Effector CD8-positive, alpha-beta T cell (primary cell): Measurements from ENCODE around the gene DNM3.
"Not testable (repeated sequence)": the region's sequence is repeated elsewhere in the genome, so short reads cannot be mapped to it uniquely, and the experiment has no call there.

Source experiments
- DNase-seq: peaks from one replicate; lab custom pipeline; 2025; lab: John Stamatoyannopoulos, UW
- total RNA-seq, 4 experiments: gene quantifications; one replicate each; lab custom pipeline; 2026; lab: John Stamatoyannopoulos, UW

DNM3 gene
- 3.5 to 7.9 (median 6.3) reads per million in 4 experiments for total RNA-seq

- peak; percentile 70 for DNase-seq
These were observed at the start of gene DNM3 for GRCh38 chr1:171841050-171841910. Gene DNM3 (plus strand): TSS chr1:171841498. CDS start chr1:171841657, 159 bp downstream.

GRCh38 chr1:171792656-171793369, 48.5 kb upstream of the DNM3 start:
- DNase-seq: no peak

- DNase-seq: no peak
These were observed 47.7 kb upstream of the DNM3 start for GRCh38 chr1:171793636-171794035.

GRCh38 chr1:171794085-171794484, 47.2 kb upstream of the DNM3 start:
- no peak for DNase-seq

- DNase-seq: no peak
These were observed 44.7 kb upstream of the DNM3 start for GRCh38 chr1:171796592-171796991.

- DNase-seq: no peak
These were observed 43.0 kb upstream of the DNM3 start for GRCh38 chr1:171798311-171798710.

- DNase-seq: no peak
These were observed 42.5 kb upstream of the DNM3 start for GRCh38 chr1:171798765-171799164.

- DNase-seq: no peak
These were observed 42.1 kb upstream of the DNM3 start for GRCh38 chr1:171799166-171799565.

GRCh38 chr1:171799698-171800097, 41.6 kb upstream of the DNM3 start:
- DNase-seq: not testable (repeated sequence)

- no peak for DNase-seq
These were observed 41.0 kb upstream of the DNM3 start for GRCh38 chr1:171800342-171800741.

- no peak for DNase-seq
These were observed 40.4 kb upstream of the DNM3 start for GRCh38 chr1:171800851-171801250.

- DNase-seq: no peak
These were observed 39.8 kb upstream of the DNM3 start for GRCh38 chr1:171801487-171801891.

- no peak for DNase-seq
These were observed 39.1 kb upstream of the DNM3 start for GRCh38 chr1:171802207-171802606.

- no peak for DNase-seq
These were observed 38.3 kb upstream of the DNM3 start for GRCh38 chr1:171803045-171803444.

GRCh38 chr1:171803461-171804022, 37.8 kb upstream of the DNM3 start:
- DNase-seq: no peak

GRCh38 chr1:171805395-171806115, 35.7 kb upstream of the DNM3 start:
- DNase-seq: no peak

- no peak for DNase-seq
These were observed 33.7 kb upstream of the DNM3 start for GRCh38 chr1:171807556-171807955.

- DNase-seq: no peak
These were observed 31.5 kb upstream of the DNM3 start for GRCh38 chr1:171809834-171810233.

GRCh38 chr1:171811672-171812071, 29.6 kb upstream of the DNM3 start:
- DNase-seq: no peak

GRCh38 chr1:171814692-171815091, 26.6 kb upstream of the DNM3 start:
- DNase-seq: no peak

- no peak for DNase-seq
These were observed 24.9 kb upstream of the DNM3 start for GRCh38 chr1:171816300-171816901.
